B cell (primary cell): ENCODE results near the gene WDFY4.

Experiments
- CTCF ChIP-seq: fragments of 200-600 bp; IDR thresholded peaks from one replicate; pipeline ENCODE4 v1.8.0; 2022; ENCODE audit warnings: antibody characterized with exemption, mild to moderate bottlenecking
- EZH2 ChIP-seq: IDR thresholded peaks from 2 replicates; pipeline ENCODE4 v1.6.1; 2012; ENCODE audit warnings: borderline replicate concordance, low read depth, mild to moderate bottlenecking, moderate library complexity, low read length; ENCODE audit not compliant: insufficient read depth, poor library complexity, severe bottlenecking

- TF ChIP-seq CTCF (no peak), EZH2 (no peak)
Measured at GRCh38 chr10:48904861-48905260, 220.2 kb downstream of the WDFY4 start.
